Ureter (tissue), 1 donor: ENCODE results near the gene CNTN5. TPM values are rescaled to one million over a fixed set of nuclear protein-coding genes. Genes with fewer than 3 reads are reported as not detected.
"Not testable (repeated sequence)": the region's sequence is repeated elsewhere in the genome, so short reads cannot be mapped to it uniquely, and the experiment has no call there.

ENCODE experiments used
- DNase-seq: peaks from one replicate; pipeline ENCODE4 v3.0.0-alpha.2; 2020; ENCODE audit warnings: low spot score
- total RNA-seq: library from RNA; stranded (reverse); gene quantifications from one replicate; pipeline ENCODE4 v1.2.4, GENCODE V29; 2023
- donor health status: DM: yes; HTN: yes; CAD: no.

CNTN5 gene
- total RNA-seq, 1 donor from 2014 or later: 1.2 TPM

DNA sequence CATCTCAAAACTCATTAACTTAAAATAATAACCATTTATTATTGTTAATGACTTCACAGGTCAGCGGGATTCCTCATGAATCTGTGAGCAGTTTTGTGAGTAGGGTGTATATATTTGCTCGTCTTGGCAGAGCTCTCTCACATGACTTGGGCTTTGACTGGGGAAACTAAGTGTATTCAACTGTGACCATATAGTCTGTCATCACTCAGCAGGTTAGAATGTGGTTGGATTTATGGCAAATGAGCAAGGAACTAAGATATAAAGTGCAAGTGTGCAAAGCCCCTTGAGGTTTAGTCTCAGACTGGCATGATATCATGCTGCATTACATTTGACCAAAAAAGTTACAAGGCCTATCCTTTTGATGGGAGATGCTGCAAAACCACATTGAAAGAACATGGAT, 254.8 kb downstream of the CNTN5 start:
- DNase-seq: no peak

DNA sequence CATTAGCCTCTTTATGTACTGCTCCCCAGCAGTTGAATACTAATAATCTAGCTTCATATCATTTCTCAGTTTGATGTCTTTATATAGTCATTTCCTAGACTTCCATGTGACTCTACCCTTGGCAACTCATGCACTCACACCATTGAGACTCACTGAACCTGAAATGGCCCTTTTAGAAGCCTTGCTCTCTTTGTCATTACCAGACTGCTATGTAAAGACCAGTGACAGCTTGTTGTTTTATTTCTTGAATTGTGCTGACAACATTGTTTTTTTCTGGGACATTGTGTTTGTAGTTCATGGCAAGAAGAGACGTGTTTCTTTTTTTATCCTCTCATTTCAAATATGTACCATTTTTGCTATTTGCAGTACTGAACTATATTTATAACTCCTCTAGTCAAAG, 256.5 kb downstream of the CNTN5 start:
- no peak for DNase-seq

DNA sequence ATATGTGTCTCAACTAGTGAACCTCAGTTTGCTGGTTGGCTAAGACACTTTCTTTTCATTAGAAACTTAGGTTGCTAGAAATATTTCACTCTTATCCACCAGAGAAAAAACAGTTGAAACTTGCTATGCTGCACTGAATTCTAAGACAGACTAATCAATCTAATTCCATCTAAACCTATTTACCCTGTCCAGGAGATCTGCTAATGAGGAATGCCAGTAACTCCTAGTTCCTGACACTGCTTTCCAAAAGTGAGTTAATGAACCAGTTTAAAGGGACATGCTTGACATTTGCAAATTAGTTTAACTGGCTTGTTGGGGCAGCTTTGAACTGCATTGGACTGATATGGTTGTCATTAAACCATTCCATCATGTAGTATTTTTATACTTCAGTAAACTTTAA, 258.5 kb downstream of the CNTN5 start:
- DNase-seq: no peak

GRCh38 chr11:99281331-99281730, 260.6 kb downstream of the CNTN5 start:
- no peak for DNase-seq

- DNase-seq: not testable (repeated sequence)
These were observed 277.2 kb downstream of the CNTN5 start for GRCh38 chr11:99297925-99298324.

GRCh38 chr11:99307510-99308088, 286.9 kb downstream of the CNTN5 start:
- no peak for DNase-seq

GRCh38 chr11:99311870-99312269, 291.1 kb downstream of the CNTN5 start:
- no peak for DNase-seq

- no peak for DNase-seq
These were observed 296.2 kb downstream of the CNTN5 start for GRCh38 chr11:99316776-99317520.

- no peak for DNase-seq
These were observed 300.1 kb downstream of the CNTN5 start for GRCh38 chr11:99320769-99321290.

GRCh38 chr11:99325847-99326246, 305.1 kb downstream of the CNTN5 start:
- DNase-seq: no peak

DNA sequence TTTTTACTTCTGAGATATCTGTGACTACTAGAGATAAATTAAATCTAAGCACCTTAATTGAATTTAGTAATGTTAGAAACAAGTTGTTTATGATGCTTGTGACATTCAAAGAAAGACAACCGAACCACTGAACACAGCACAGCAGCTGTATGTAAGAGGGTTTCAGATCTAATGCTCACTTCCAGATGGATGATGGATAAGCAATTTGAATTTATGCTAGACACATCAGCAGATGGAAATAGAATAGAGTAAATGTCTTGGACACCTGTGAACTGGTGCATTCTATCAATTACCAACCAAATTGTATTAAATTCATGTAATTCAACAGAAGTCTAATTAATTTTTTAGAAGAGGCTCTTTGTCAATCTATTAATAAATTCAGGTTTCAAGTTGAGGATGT, 306.3 kb downstream of the CNTN5 start:
- DNase-seq: no peak

- no peak for DNase-seq
These were observed 306.8 kb downstream of the CNTN5 start for GRCh38 chr11:99327527-99327926.

GRCh38 chr11:99333621-99334020, 312.9 kb downstream of the CNTN5 start:
- DNase-seq: no peak

DNA sequence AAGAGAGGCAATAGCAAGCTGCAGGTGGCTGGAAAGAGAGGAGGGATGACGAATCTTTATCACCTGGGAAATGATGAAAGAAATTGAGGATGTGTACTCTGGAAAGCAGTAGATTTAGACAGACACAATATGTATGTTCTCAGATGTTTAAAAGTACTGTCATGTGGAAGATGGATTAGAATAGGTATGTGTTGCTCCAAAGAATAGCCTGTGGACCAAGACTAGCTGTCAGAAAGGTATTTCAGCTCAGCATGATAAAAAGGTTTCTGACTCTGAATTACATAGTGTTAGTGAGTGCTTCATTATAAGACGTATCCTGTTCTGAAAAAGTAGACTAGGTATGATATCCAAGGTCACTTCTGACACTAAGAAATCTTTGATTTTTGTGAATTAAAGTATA, 322.4 kb downstream of the CNTN5 start:
- no peak for DNase-seq

GRCh38 chr11:99349151-99349673, 328.5 kb downstream of the CNTN5 start:
- DNase-seq: no peak

GRCh38 chr11:99351624-99352023, 330.9 kb downstream of the CNTN5 start:
- DNase-seq: no peak

- DNase-seq: no peak
These were observed 331.9 kb downstream of the CNTN5 start for GRCh38 chr11:99352642-99353041.

DNA sequence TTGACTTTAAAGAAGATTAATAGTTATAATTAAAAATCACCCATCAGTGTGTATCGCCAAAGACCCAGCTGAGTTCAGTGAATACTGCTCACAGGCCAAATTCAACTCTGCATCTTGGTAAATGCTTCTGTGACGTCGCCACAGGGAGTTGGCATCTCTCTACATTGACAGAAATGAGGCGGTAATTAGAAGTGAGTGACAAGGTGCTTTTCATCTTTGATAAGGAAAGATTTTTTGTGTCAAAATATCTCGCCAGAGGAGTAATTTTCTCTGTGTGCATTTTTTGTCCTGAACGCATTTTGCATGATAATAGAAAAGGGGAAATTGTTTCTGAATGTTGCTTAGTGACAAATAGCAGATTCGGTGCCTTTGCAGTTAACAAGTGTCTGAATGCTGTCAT, 345.8 kb downstream of the CNTN5 start:
- no peak for DNase-seq

DNA sequence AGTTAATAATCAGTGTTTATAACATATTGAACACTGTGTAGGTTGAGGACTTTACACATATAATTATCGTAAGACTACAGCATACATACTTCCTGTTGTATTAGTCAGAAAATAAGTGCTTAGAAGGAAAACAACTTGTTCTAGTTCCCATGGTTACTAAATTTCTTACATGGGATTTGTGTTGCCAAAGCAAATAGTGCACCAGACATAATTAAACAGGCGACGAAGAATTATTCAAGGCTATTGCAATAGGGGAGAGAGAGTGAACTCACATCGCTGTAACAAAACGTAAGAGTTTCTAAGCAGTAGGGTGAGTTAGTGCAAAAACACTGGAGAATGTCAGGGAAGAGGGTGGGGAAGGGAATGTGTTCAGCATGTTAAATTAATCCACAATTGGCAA, 347.8 kb downstream of the CNTN5 start:
- no peak for DNase-seq

DNA sequence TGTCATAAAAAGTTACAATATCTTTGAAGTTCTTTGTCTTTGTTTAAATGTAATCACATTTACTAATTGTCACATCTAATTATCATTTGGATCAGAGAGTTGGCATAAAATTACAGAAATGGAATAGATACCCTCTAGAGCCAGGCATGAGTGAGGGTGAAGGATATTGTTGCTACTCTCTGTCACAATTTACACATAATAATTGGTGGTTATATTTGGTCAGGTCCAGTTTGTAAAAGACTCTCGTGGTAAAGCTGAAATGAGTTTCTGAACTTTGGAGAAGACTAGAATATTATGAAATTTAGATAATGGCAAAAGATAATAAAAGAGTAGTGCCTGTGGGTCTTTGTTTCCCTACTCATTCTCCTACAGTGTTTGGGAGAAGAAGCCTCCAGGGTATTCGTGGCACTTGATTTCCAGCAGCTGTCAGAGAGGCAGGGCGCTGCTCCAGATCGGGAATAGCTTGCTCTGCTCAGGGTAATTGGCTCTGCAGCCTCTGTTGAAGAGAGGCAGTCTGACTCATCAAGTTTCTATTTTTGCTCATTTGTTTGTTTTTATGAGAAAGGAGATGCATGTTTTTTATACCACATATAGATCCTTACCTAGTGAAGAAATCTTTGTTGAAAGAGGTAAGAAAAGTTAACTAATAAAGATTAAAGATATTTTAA, 349.9 kb downstream of the CNTN5 start:
- DNase-seq: no peak

- DNase-seq: no peak
These were observed 350.5 kb downstream of the CNTN5 start for GRCh38 chr11:99371257-99371656.

DNA sequence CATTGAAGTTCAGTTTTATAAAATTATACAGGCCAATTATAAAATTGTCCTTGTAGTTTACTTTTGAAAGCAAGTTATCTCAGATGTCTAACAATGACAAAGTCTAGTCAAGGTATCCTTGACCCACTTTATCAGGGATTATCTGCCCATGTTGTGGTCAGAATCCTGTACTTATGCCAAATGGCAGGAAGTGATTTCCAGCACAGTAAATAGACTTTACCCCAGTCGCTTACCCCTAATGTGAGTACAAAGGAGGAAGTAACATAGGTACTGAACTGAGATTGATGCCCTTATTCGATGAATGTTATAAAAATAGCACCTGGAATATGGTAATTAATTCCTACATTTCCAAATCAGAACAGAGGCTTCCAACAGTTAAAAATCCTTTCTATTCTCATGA, 355.7 kb downstream of the CNTN5 start:
- no peak for DNase-seq
